Measurements from ENCODE around the gene LKAAEAR1.

GRCh38 chr20:64110411-64111068, 26.3 kb upstream of the LKAAEAR1 start:
- TF ChIP-seq CTCF (conservative IDR thresholded peaks at IDR 0.05; ENCODE audit: low read length): no peak
- TF ChIP-seq EZH2phosphoT487 (IDR thresholded peaks at IDR 0.05; ENCODE audit: borderline replicate concordance, low read depth, low read length): no peak

Measured in OCI-LY7 (cell line).